D721Med (cell line): Measurements from ENCODE around the gene ROBO1.

Source experiments
- DNase-seq: peaks from one replicate; pipeline ENCODE4 v3.0.0; 2011; ENCODE audit warnings: low spot score; ENCODE audit not compliant: insufficient read length
- FAIRE-seq: peaks from 2 replicates; lab custom pipeline; 2011; peaks lifted over from hg19 to GRCh38; lab: Jason Lieb, UNC
- CTCF ChIP-seq: IDR thresholded peaks from 2 replicates; pipeline ENCODE4 v1.5.1; 2012; ENCODE audit warnings: mild to moderate bottlenecking, control low read depth; ENCODE audit not compliant: insufficient read depth; ENCODE audit errors: missing control alignments

ROBO1 gene

DNA sequence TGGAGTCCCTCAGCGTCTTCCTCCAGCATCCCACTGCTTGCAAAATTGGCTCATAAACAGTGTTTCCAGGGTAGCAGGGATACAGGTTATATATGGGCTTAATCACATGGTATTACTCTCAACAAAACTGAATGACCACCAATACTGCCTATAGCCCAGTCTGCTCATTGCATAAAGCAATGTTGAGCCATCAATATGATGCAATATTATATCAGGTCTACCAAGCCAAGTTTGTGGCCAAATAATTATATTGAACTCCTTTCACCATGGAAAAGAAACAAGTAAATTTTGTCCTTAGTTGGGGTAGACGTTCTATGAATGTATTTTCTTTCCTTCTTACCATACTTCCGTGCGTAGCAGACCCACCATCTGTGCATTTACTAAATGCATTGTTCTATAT lies 652.3 kb downstream of the ROBO1 start:
- no peak for FAIRE-seq
- TF ChIP-seq CTCF, result no peak
- no peak for DNase-seq

- DNase-seq (no peak), FAIRE-seq (no peak)
- no peak for TF ChIP-seq CTCF
These were observed 653.9 kb downstream of the ROBO1 start for GRCh38 chr3:79113876-79114275.

DNA sequence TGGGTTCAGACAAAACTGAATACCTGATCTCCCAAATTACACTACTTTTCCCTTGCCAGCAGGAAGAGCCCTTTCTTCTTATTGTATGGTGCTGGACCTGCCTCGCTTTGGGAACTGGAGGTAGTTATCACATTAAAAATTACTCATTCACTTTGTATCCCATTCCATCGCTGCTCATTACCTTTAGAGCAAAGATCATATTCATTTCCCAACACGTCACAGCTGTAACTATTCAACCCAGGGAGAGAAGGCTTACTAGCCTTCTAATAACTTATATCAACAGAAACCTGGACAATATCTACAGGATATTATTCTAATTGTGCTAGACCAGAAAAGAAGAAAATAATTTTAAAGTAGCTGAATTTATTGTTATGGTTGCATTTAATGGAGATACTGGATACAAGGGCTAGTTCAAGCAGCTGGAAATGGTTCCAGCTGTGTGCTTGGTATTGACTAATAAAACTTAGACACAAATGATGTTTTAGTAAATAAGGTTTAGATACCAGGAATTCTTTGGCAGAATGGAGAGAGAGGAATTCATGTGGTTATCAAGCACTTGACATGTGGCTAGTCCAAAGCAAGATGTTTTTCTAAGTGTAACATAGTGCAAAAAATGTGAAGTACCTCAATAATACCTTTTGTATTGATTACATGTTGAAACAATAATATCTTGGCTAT lies 656.3 kb downstream of the ROBO1 start:
- FAIRE-seq (no peak), DNase-seq (no peak)
- no peak for TF ChIP-seq CTCF

DNA sequence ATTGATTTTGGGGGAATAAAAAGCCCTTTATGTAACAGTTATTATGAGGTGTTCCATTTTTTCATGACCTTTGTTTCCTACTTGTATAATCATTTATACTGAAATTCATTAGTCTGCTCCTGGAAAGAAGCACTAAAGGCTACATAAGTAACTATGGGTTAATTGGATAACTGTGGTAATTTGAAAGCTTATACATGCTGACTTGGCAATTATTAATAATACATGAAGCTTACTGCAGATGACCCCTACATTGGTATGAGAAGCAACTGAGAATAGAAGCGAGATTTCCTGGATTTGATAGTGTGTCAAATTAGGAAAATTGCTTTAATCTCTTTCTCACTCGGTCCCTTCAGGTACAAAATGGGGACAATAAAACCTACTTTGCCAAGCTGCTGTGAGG lies 658.0 kb downstream of the ROBO1 start:
- no peak for DNase-seq
- FAIRE-seq, result no peak
- TF ChIP-seq CTCF, result no peak

DNA sequence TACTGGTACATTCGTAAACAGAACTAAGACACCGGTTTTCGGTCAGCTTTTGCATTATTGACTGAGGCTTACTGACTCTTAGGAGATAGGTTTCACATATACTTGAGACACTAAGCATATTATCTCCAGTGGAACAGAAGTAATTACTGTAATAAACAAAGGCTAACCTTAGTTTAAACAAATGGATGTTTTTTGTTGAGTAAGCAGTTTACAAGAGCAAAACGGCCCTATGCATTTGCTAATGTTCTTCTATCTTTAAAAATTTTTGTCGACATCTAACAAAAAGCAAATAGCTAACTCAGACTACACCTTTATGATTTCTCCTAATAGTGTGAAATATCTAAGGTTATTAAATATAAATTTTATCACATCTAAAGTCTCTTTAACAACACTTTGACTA lies 664.5 kb downstream of the ROBO1 start:
- FAIRE-seq (peak; percentile 96), DNase-seq (no peak)
- no peak for TF ChIP-seq CTCF

- no peak for TF ChIP-seq CTCF
- FAIRE-seq, result peak; percentile 87
- no peak for DNase-seq
These were observed 669.7 kb downstream of the ROBO1 start for GRCh38 chr3:79097964-79098660.

DNA sequence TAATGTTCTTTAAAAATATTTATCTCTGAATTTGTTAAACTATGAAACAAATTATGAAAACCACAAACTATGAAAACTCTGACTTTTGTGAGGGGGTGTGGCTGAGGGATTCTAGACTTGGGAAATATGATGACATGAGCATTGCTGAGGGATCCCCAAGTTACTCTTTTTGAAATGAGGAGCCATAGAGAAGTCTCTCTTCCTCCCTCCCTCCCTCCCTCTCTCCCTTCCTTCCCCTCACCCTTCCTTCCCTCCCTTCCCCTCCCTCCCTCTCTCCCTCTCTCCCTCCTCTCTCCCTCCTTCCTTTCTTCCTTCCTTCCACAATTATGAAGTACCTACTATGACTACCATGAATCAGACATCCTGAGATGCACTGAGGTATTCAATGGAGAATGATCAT lies 673.1 kb downstream of the ROBO1 start:
- FAIRE-seq, result no peak
- TF ChIP-seq CTCF, result no peak
- no peak for DNase-seq
